ENCODE measurements around the gene NCOA3.

- TF ChIP-seq POLR2A (IDR thresholded peaks at IDR 0.05; ENCODE audit: low read depth, low read length) = no peak
- no peak for TF ChIP-seq TAF1 (IDR thresholded peaks at IDR 0.05; ENCODE audit: borderline replicate concordance, low read depth, low read length)
- no peak for TF ChIP-seq POLR2AphosphoS5 (IDR thresholded peaks at IDR 0.05; ENCODE audit: low read depth, low read length)
Observed at GRCh38 chr20:47653869-47654268, 152.2 kb downstream of the NCOA3 start.
